GM19324 (cell line): Measurements from ENCODE around the gene ZNF354B.
"Not testable (repeated sequence)": the region's sequence is repeated elsewhere in the genome, so short reads cannot be mapped to it uniquely, and the experiment has no call there.

ENCODE experiments used
- ATAC-seq: cut with Tn5 transposase; IDR thresholded peaks from one replicate; pipeline ENCODE4 v1.9.1; 2021; ENCODE audit warnings: mild to moderate bottlenecking, moderate library complexity; ENCODE audit not compliant: unreplicated experiment, low FRiP score

The ZNF354B gene

GRCh38 chr5:178859625-178860521 is at the start of gene ZNF354B:
TSS of gene ZNF354B (plus strand) at chr5:178859953. CDS start at chr5:178861048, 1,095 bp downstream.
- peak; percentile 98 for ATAC-seq

DNA sequence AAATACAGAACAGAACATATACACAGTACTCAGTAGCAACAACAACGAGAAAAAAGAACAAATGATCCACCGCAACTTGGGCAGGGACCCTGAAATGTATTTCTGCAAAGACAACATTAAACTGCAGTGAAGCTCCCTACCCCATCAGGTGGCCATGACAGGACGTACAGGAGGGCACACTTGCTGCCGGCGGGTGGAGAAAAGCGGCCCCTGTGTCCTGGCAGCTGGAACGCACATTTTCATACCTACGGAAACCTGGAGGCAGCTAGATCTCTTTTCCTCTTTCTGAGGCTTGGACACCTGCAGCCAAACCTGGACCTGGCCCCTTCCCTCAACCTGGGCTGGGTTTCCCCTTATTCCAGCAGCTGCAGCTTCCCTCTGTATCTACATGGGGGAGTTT is 42.2 kb upstream of the ZNF354B start:
- ATAC-seq, result no peak

DNA sequence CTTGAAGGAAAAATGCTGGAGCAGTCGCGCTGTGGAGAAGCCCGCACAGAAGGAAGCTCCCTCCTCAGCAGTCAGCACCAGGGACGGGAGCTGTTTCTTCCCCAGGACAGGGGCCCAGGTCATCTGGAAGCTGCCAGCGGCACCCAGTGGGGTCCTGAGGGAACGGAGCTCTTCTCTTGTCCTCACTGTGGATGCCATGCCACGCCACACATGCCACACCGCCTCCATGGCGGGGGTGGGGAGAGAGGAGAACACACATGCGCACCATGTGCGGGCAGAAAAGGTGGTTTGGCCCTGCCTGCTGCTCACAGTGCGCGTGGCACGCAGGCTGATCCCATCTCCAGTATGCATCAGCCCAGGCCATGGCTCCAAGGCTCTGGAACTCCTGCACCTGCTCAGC is 41.7 kb upstream of the ZNF354B start:
- no peak for ATAC-seq

DNA sequence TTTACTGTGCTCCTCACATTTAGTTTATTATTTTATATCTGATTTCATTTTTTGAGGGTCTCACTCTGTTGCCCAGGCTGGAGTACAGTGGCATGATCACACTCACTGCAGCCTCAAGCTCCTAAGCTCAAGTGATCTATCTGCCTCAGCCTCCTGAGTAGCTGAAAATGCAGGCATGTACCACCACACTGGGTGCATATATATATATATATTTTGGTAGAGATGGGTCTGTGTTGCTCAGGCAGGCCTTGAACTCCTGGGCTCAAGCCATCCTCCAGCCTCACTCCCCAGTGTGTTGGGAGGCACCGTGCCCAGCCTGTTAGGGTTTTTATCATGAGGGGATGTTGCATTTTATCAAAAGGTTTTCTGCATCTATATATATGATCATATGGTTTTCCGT is 39.8 kb upstream of the ZNF354B start:
- no peak for ATAC-seq

DNA sequence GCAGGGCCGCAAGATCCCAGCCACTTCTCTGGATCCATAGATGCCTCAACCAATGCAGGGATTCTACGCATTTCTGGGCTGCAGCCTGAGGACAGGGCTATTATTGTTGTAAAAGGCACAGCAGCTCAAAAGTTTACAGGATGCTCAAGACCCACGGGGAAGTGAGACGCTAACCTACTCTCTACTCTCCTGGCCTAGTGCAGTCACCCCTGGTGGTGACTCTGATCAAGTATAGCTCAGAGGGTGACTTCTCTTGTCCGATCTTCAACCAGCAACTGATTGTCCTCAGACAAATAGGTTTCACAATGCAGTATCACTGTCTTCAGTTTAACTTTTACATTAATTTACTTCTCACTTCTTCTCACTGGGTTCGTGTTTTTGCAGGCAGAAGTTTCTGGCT is 34.3 kb upstream of the ZNF354B start:
- ATAC-seq, result no peak

DNA sequence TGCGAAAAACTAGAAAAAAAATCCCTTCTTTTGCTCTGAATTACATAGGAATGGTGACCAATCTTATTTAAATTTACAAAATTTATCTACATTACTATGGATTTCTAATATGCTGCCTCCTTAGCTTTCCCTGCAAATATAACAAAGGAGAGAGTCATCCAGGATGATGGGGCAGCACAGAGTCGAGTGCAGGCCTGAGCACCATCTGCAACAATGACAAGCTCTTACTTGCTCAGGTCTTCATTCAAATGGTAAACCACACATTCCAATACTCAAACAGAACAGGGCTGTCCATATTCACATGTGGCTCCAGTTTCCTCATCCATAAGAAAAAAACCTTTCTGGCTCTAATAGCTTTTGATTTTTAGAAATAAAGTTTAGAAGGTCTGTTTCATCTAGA is 33.5 kb upstream of the ZNF354B start:
- ATAC-seq, result no peak

- no peak for ATAC-seq
These were observed 32.1 kb upstream of the ZNF354B start for GRCh38 chr5:178827636-178828035.

GRCh38 chr5:178831049-178831448 is 28.7 kb upstream of the ZNF354B start:
- no peak for ATAC-seq

GRCh38 chr5:178832618-178833201 is 27.0 kb upstream of the ZNF354B start:
- no peak for ATAC-seq

- no peak for ATAC-seq
These were observed 23.1 kb upstream of the ZNF354B start for GRCh38 chr5:178836628-178837027.

- ATAC-seq, result not testable (repeated sequence)
These were observed 20.9 kb upstream of the ZNF354B start for GRCh38 chr5:178838695-178839318.

- ATAC-seq, result no peak
These were observed 20.4 kb upstream of the ZNF354B start for GRCh38 chr5:178839319-178839704.

DNA sequence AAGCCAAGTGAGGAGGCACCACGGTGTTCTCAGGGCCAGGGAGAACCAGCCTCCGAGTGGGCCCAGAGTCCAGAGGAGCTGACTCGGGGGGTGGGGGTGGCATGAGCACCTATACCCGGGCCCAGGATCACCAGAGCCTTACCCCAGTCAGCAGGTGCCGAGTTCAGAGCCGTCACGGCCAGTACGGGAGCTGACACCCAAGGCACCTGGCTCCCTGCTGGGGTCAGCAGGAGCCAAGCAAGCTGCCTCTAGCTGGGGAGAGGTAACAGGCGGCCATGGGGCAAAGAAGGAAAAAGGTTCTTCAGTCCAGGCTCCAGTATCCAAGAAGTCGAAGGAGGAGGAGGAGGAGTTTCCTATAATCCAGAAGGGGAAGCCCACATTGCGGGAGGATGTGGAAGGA is 19.4 kb upstream of the ZNF354B start:
- not testable (repeated sequence) for ATAC-seq

- no peak for ATAC-seq
These were observed 10.4 kb upstream of the ZNF354B start for GRCh38 chr5:178849316-178849715.

DNA sequence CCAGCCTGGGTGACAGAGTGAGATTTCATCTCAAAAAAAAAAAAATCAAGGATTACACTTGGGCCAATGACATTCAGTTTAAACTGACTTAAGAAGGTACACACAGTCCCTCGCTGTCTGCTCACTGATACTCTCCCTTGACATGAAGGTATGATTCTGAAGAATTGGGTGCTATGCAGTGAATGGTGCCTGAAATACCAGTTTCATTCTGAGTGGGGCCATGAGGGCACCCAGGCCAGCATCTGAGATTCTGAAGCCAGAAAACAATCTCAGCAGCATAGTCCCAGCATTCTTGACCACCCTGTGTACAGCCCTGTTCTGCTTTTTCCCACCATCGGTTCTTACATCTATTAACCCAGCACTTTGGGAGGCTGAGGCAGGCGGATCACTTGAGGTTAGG is 7.8 kb upstream of the ZNF354B start:
- no peak for ATAC-seq

DNA sequence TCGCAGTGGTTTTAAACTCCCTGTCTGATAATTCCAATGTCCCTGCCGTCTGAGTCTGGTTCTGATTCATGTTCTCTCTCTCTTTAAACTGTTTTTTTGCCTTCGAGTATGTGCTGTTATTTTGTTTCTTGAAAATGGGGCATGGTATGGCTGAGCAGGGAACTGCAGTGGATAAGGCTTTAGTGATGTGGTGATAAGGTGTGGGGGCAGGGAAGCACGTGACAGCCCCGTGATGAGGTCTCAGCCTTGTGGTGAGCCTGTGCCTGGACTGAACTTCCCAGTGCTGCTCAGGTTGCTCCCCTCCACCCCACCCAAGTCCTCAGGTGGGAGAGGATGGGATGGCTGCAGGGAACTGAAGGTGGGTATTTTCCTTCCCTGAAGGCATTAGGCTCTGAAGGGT is 5.5 kb upstream of the ZNF354B start:
- ATAC-seq, result no peak

DNA sequence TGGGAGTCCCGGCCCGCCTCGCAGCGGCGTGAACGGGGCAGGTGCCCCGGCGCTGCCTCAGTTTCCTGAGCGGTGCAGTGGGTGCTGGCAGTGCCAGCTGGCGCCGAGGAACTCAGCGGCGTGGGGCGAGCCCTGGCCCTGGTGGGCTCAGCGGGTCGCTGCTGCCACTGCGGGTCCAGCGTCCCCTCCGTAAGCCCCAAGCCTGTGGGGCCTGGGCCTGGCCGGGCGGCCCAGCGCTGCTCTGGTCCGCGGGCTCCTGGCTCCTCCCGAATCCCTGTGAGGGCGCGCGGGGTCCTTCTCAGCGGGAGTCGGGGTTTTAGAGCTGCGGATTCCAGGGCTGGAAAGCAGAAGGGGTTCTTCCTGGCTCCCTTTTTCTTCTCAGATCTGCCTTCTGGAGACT is 862 bp downstream of the ZNF354B start:
- not testable (repeated sequence) for ATAC-seq

- no peak for ATAC-seq
These were observed 1.9 kb downstream of the ZNF354B start for GRCh38 chr5:178861627-178862026.

- no peak for ATAC-seq
These were observed 7.2 kb downstream of the ZNF354B start for GRCh38 chr5:178866946-178867345.

DNA sequence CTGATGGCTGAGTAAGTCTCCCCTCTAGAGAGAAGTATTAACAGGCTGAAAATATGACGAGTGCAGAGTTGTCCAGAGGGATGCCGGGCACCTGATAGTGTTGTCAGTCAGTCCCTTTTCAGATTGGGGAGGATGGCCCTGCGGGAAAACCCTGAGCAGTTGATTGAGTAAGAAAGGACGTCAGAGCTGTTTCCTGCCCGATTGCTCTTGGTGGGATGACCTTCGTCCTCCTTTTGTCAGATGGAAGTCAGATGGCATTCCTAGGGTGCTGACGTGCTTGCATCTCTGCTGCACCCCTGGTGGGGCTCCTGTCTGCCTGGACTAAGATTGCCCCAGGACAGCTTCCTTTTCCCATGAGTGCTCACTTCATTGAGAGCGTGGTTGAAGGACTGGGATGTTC is 9.8 kb downstream of the ZNF354B start:
- no peak for ATAC-seq

GRCh38 chr5:178870411-178870810 is 10.7 kb downstream of the ZNF354B start:
- ATAC-seq, result no peak

- no peak for ATAC-seq
These were observed 12.5 kb downstream of the ZNF354B start for GRCh38 chr5:178872302-178872701.
